ENCODE data around the gene CRY2.

DNA sequence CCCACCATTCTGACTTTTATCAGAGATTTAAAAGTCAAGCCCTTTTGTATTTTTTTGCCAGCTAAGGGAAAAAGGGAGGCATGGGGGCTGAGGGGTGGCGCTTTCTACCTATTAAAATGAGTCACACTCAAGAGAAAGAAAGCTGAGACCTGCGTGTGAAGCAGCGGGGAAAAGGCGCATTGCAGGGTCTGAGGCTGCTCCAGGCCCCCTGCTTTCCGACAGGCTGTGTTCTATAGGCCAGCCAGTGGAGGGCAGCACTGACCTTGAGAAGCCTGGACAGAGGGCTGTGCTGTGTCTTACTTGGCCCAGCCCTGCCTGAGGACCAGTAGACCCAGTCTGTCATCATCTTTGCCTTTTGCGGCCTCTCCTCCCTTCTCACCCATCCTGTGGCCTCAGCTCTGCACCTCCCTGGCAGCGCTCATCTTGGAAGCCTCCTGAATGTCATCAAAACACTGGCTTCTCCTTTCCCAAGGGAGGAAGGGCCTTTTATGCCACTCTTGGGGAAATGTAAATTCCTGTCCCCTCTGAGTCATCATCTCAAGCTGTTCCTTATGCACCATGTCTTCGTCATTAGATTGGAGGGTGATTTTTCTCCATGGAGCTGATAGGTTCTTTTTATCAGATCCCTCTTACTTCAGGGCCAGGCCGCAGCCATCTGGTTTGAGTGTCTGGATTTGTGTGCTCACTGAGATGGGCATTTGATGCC lies 25.5 kb downstream of the CRY2 start:
- TF ChIP-seq CTCF (conservative IDR thresholded peaks at IDR 0.05 in 1 of 2, IDR thresholded peaks at IDR 0.05 in 1 of 2; ENCODE audit: low read depth in 1 of 2, low read length in 2 of 2): peak; percentile 79 to 87
- no peak for TF ChIP-seq EZH2 (IDR thresholded peaks at IDR 0.05; ENCODE audit: low read length, missing control alignments)

Measured in fibroblast of lung (primary cell).